ENCODE data around the gene C3orf18. TPM values are rescaled to one million over a fixed set of nuclear protein-coding genes. Genes with fewer than 3 reads are reported as not detected.

Gene C3orf18
- total and polyA plus RNA-seq, 9 of the 15 experiments (the other 6 are each of a cell fraction or from before 2014, with no cell fraction given), result 0.01 to 2.3 (median 0.94) TPM

GRCh38 chr3:50587806-50588758 is 20.5 kb upstream of the C3orf18 start (continued):
- TF ChIP-seq RBFOX2 (IDR thresholded peaks at IDR 0.05; ENCODE audit: low read depth, low read length) (peak; percentile 19; the same call in 1 of the 2 replicates), BDP1 (IDR thresholded peaks at IDR 0.05; ENCODE audit: insufficient read depth, insufficient read length) (no peak)

- no peaks in the 10 kb centered on the region for H3K9me3 ChIP-seq (replicated peaks; ENCODE audit: control insufficient read depth, insufficient read depth, low read depth, low read length)
- peaks cover 42 to 45% of the 10 kb centered on the region in 2 experiments for H3K4me1 ChIP-seq (replicated peaks in 1 of 2; ENCODE audit: control insufficient read depth in 2 of 2, insufficient read depth in 2 of 2, low read length in 2 of 2)
- no peak overlapping the region for H3K4me2 ChIP-seq (ENCODE audit: insufficient read depth, low read length)
- POLR2A ChIA-PET, result interaction anchor here (0.9 to 2.3 kb wide), 4 partner anchors 10 to 31 kb away, joined by 3 to 9 read pairs (median 6); no protein-coding TSS in a partner anchor
- no peaks in the 10 kb centered on the region for H3K9me1 ChIP-seq (ENCODE audit: control insufficient read depth, insufficient read depth, low read length)
- BruUV-seq (replicated peaks), result no TSS peak
- no peaks in the 10 kb centered on the region for H3K27me3 ChIP-seq (ENCODE audit: control insufficient read depth in 2 of 2, insufficient read depth in 2 of 2, low read length in 2 of 2)
- in situ Hi-C loops (cut with MboI) (no loop called here), intact Hi-C loops (cut with micrococcal nuclease) (no loop called here)
- peak overlapping the region; percentile 2; the same call in 1 of the 3 replicates for H3K27ac ChIP-seq (ENCODE audit: extremely low read depth, low read depth, low read length)
- peaks cover 12% of the 10 kb centered on the region; the same call in 2 of the 3 replicates for H3K36me3 ChIP-seq (ENCODE audit: control insufficient read depth, insufficient read depth, low read length)
- no peak overlapping the region for H2AFZ ChIP-seq (ENCODE audit: low read depth, low read length)
- H4K20me1 ChIP-seq (replicated peaks; ENCODE audit: control insufficient read depth, insufficient read depth, low read length), result no peaks in the 10 kb centered on the region
- peak; percentile 15 for FAIRE-seq
- H3K79me2 ChIP-seq (ENCODE audit: control insufficient read depth, insufficient read depth, low read length), result no peaks in the 10 kb centered on the region
- DNase-seq (ENCODE audit: extremely low read depth in 1 of 4, low spot score in 3 of 4), result no peak
- no peak for ATAC-seq
- H3K4me3 ChIP-seq, result no peak overlapping the region
- H3K9ac ChIP-seq (ENCODE audit: insufficient read depth in 1 of 2, low read depth in 2 of 2, low read length in 2 of 2), result no peak overlapping the region; a peak in 1 of 4 replicates
- CTCF ChIA-PET (ENCODE audit: low intra/inter-chr PET ratio), result no interaction called here
- 83% methylated on average over 6 of the region's 6 CpGs for WGBS (ENCODE audit: insufficient coverage, low coverage, missing lambda C conversion rate)
- TF ChIP-seq REST (IDR thresholded peaks at IDR 0.05; ENCODE audit: borderline replicate concordance), result peak; percentile 19; the same call in 1 of the 2 replicates
- TF ChIP-seq REST (CRISPR knock-in tag; IDR thresholded peaks at IDR 0.05; ENCODE audit: low read depth), result no peak
- peak; percentile 16; the same call in 1 of the 2 replicates for TF ChIP-seq ZNF592 (IDR thresholded peaks at IDR 0.05)
Measured at GRCh38 chr3:50587373-50587772, 19.8 kb upstream of the C3orf18 start.
